GM18508 (cell line): ENCODE measurements around the gene MBTD1.
"Not testable (repeated sequence)": the region's sequence is repeated elsewhere in the genome, so short reads cannot be mapped to it uniquely, and the experiment has no call there.

Source experiments
- ATAC-seq: cut with Tn5 transposase; IDR thresholded peaks from one replicate; pipeline ENCODE4 v1.9.1; 2021; ENCODE audit warnings: moderate number of reproducible peaks; ENCODE audit not compliant: insufficient read depth, unreplicated experiment

Gene MBTD1

DNA sequence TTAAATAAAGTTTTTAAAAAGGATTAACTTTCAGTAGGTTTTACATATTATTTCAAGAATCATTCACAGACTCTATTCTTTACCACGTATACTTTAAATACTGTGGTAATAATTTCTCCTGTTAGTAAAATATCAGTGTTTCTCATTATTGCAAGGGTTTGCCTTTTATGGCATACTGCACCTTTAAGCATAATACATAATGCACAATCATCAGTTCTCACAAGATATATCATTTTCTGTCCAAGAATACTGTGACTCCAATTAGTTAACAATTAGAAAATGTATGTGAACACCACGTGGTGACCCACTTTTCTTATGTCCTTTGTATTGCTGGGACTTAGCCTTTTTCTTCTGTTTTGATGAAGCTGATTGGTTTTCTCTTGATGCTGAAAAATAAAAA lies 68.0 kb downstream of the MBTD1 start:
- ATAC-seq = no peak

- ATAC-seq = no peak
Measured at GRCh38 chr17:51189628-51190027, 70.2 kb downstream of the MBTD1 start.

- no peak for ATAC-seq
Measured at GRCh38 chr17:51189162-51189561, 70.7 kb downstream of the MBTD1 start.

DNA sequence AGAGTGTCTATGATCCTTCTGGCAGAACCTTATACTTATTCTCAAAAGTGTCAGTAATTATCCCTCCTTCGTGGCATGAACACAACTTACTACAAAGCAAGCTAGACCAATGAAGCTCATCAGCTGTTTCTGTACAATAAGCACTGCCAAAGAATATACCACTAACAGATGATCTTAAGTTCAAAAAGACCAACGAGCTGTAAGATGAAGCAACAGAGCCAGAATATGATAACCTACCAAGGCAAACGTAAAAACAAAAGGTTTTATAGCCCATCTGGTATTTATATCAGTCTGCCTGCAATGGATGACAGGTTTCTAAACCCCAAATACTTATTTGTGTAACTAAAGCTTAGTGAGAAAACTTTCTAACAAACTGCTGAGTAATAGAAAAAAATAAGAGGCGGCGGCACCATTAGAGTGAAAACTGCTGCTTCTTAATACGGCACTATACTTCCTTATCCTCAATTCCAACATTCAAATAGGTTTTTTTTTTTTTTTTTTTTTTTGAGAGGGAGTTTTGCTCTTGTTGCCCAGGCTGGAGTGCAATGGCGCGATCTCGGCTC lies 71.5 kb downstream of the MBTD1 start:
- no peak for ATAC-seq

GRCh38 chr17:51185763-51186332 lies 74.0 kb downstream of the MBTD1 start:
- ATAC-seq = no peak

DNA sequence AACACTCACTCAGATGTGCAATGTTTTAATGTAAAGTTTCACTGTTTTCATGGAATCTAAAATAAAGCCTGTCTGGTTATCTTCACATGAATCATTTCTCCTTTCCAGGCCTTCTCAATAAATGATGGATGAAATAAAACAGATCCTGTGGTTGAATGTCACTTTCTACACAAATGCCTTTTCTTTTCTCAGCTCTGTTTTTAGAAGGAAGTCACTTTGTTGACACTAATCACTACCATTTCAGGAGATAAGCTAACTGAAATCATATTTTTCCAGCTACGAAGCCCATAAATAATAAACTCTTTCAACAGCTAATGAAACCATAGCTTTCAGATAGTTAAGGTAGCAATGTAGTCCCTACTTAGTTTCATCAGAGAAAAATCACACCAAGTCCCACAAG lies 75.7 kb downstream of the MBTD1 start:
- ATAC-seq = no peak

GRCh38 chr17:51180486-51180885 lies 79.4 kb downstream of the MBTD1 start:
- no peak for ATAC-seq

DNA sequence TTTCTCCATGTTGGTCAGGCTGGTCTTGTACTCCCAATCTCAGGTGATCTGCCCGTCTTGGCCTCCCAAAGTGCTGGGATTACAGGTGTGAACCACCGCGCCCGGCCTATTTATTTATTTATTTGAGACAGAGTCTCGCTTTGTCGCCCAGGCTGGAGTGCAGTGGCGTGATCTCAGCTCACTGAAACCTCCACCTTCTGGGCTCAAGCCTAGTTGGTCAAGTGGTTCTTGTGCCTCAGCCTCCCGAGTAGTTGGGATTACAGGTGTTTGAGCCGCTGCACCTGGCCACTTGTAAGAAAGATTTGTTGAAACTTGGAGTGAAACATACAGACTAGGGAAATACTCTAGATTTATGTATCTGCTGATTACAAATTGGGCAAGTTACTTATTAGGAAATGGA lies 87.8 kb downstream of the MBTD1 start:
- ATAC-seq = not testable (repeated sequence)

DNA sequence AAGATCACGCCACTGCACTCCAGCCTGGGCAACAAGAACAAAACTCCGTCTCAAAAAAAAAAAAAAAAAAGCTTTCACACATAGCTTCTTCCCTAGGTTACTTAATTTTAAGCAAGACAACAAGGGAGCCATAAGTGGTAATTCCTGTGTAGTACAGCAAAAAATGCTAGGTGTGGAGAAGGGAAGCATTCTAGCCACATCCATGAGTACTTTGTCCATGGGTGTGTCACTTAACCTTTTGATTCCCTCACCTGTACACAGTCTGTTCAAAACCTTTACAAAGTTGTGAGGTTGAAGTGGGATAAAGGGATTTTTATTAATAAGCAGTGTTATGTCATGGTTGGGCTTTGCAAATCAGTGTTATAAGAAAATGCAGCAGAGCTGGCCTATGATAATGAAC lies 89.1 kb downstream of the MBTD1 start:
- ATAC-seq = no peak

DNA sequence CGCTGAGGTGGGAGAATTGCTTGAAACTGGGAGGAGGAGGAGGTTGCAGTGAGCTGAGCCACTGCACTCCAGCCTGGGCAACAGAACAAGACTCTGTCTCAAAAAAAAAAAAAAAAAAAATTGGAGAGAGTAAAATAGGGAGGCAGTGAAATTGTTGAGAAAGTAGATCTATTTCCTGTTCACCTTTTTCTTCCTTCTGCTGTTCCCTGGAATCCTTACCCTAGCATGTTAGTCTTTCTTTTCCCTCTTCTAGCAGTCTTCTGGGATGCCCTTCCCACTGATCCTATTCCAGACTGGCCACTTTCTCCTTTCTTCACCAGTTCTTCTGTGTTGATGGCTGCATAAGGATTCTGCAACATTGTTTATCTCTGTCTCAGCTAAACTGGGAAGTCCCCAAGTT lies 90.5 kb downstream of the MBTD1 start:
- no peak for ATAC-seq

GRCh38 chr17:51166987-51167931 lies 92.6 kb downstream of the MBTD1 start:
- peak; percentile 27 for ATAC-seq

DNA sequence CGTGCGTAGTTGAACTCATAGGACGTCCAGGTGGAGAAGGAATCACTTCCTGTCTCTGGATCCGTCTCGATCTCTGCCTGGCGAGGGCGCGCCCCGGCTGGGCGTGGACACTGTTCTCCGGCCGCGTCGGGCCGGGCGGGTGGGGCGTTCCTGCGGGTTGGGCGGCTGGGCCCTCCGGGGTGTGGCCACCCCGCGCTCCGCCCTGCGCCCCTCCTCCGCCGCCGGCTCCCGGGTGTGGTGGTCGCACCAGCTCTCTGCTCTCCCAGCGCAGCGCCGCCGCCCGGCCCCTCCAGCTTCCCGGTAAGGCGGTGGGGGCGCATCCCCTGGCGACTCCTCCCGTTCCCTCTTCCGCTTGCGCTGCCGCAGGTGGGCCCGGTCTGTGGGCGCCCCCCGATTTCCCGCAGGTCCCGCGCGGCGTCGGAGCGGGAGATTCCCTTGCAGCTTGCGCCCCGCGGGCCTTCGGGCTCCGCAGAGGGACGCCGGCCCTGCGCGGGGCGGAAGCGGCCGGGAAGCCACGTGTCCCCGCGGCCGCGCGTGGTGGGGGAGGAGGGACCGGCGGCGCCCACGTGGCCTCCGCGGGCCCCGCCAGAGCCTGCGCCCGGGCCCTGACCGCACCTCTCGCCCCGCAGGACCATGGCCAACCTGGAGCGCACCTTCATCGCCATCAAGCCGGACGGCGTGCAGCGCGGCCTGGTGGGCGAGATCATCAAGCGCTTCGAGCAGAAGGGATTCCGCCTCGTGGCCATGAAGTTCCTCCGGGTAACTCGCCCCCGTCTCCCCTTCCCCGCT lies 93.5 kb downstream of the MBTD1 start, which contains the start of gene NME2:
TSS of gene NME2 (plus strand) at position 214 of the 789 bp plus-strand sequence. CDS start at position 634, 420 bp downstream.
- ATAC-seq = peak; percentile 67

DNA sequence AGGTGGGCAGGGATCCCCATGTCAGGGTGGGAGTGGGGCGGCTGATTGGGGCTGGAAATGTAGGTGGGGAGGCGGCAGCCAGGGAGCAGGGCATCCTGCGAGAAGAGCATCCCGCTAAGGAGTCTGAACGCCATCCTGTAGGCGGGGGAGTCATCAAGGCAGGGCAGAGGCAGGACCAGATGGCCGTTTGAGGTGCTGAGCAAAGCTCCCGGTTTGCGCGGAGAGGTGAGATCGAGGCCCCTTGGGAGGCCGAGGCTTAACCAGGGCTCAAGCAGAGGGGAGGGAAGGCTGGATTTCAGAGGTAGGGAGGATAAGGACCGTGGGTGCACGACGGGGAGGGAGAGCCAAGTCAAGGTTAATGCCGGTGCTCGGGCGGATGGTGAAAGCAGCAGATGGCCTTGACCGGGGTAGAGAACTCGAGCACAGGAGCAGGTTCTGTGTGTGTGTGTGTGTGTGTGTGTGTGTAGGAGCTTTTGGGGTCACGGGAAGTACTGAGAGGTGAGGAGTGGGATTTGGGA lies 94.1 kb downstream of the MBTD1 start:
- ATAC-seq = no peak

DNA sequence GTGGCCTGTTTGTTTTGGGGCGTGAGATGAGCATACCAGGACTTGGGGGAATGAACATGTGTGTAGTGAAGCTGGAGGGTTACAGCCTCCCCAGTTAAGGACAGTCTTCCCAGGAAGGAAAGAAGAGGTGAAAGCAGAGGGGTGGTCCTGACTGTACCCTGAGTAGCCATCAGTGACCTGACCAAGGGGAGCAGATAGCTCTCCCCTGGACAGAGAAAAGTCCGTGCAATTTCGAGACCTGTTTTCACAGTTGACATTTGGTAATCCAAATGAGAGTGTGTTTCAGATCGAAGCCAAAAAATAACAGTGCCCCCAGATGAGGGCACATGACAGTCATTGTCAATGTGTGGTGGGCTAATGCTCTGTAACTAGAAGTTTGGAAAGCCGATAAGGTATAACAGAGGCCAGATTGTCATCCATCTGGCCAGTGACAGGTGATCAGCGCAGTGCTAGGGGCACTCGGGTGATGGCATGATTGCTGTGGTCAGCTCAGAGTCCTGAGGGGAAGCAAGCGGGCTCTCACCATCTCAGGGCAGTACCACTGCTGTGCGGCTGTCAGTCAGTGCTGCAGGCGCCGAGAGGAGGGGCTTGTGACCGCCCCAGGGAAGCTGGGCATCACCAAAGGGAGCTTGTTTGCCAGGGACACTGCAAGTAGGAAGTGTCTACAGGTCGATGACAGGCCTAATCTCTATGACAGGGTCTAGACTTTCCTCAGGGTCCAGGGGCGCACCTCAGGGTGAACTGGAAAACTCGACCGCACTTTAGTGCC lies 94.8 kb downstream of the MBTD1 start:
- no peak for ATAC-seq

GRCh38 chr17:51161541-51161940 lies 98.3 kb downstream of the MBTD1 start:
- no peak for ATAC-seq

DNA sequence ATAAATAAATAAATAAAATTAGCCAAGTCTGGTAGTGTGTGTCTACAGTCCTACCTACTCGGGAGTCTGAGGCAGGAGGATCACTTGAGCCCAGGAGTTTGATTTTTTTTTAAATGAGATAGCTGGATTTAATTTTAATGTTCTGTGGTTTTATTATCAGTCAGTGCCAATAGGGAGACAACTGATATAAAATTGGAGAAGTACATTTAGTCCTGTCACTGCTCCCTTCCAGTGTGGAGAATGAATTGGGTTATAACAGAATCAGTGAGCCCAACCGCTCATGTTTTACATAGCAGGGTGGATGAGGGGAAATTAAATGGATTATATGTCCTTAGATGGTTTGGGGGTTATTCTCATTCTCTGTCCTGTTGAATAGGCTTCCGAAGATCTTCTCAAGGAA lies 100.2 kb downstream of the MBTD1 start:
- ATAC-seq = no peak

DNA sequence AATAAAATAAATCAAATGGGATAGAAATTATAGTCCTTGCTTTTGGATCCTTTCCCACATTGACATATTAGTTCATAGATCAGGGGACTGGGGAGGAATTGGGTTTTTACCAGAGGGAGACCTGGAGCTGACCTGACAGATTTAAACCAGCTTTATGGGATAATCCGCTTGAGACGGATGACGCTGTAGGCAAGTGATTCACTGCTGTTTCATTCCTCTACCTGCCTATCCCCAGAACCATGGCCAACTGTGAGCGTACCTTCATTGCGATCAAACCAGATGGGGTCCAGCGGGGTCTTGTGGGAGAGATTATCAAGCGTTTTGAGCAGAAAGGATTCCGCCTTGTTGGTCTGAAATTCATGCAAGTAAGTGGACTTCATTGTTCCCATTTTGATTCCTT lies 104.4 kb downstream of the MBTD1 start:
- no peak for ATAC-seq

DNA sequence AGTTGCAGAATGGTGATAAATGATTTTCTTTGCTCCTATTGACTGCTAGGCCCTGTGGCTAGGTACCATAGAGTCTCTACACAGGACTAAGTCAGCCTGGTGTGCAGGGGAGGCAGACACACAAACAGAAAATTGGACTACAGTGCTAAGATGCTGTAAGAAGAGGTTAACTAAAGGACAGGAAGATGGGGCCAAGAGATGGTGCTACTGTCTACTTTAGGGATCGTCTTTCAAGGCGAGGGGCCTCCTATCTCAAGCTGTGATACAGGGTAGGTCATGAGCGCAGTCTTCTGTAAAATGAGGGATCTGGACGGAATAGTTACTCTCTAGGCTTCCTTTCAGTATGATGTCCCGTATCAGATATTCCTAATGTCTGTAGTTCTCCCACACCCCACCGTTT lies 105.7 kb downstream of the MBTD1 start:
- ATAC-seq = no peak

- ATAC-seq = peak; percentile 82
Measured at GRCh38 chr17:51153210-51154072, 106.4 kb downstream of the MBTD1 start, which contains the start of gene NME1. Gene NME1, plus strand, starts transcription at chr17:51153559. Its CDS starts 2,096 bp downstream, at chr17:51155655.
